Measurements from ENCODE around the gene KDM2A. TPM values are rescaled to one million over a fixed set of nuclear protein-coding genes. Genes with fewer than 3 reads are reported as not detected.
A peak's percentile ranks its signal among the peaks of the same experiment; 100 is the strongest.

Gene KDM2A
- 10 to 100 TPM; 33.4 to 84.7 (median 64.8) TPM for total RNA-seq

DNA sequence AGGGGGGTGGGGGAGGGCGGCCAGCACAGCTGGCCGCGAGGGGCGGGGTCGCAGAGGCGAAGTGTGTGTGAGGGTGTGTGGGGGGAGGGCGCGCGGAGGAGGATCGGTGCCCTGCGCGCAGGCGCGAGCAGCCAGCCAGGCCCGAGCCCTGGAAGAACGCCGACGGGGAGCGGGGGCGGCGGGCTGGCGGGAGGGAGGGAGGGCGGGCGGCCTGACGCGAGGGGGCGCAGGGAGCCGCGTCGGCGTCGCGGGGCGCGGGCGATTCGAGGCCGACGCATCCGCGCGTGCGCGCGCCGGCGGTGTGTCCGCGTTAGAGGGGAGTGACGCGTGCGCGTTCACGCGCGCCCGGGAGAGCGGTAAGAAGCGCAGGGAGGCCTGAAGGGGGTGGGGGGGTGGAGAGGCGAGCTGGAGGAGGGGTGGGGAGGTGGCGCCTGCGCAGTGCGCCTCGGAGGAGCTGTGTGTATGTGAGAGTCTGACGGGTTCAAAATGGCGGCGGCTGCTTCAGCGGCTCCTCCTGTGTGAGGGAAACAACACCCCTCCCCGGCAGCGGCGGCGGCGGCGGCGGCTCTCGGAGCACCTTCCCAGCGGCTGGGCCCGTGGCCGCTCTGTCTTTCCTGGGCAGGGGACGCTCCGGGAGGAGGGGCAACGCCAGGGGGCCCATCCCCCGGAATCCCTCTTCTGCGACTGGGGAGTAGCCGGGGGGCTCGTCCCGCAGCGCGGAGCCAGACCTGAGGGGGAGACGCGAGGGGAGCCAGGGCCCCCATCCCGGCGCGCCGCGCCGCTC, at the start of gene KDM2A:
KDM2A (plus strand) TSS at position 463 of the 784 bp plus-strand sequence. CDS start 2,054 bp downstream, outside the sequence.
- intact Hi-C loops (cut with DNase I): no loop called here
- DNase-seq: peak; percentile 96
- H3K27me3 ChIP-seq: no peaks in the 10 kb centered on the region
- H3K27ac ChIP-seq: peak within 1 kb of the TSS; percentile 97 to 100 (median 100)
- TF ChIP-seq POLR2A (IDR thresholded peaks at IDR 0.05): peak in 1 of 4 donors; percentile 80
- TF ChIP-seq, protein P1, sequence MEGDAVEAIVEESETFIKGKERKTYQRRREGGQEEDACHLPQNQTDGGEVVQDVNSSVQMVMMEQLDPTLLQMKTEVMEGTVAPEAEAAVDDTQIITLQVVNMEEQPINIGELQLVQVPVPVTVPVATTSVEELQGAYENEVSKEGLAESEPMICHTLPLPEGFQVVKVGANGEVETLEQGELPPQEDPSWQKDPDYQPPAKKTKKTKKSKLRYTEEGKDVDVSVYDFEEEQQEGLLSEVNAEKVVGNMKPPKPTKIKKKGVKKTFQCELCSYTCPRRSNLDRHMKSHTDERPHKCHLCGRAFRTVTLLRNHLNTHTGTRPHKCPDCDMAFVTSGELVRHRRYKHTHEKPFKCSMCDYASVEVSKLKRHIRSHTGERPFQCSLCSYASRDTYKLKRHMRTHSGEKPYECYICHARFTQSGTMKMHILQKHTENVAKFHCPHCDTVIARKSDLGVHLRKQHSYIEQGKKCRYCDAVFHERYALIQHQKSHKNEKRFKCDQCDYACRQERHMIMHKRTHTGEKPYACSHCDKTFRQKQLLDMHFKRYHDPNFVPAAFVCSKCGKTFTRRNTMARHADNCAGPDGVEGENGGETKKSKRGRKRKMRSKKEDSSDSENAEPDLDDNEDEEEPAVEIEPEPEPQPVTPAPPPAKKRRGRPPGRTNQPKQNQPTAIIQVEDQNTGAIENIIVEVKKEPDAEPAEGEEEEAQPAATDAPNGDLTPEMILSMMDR (IDR thresholded peaks at IDR 0.05): peak in 1 of 6 experiments; percentile 43
- WGBS, 2 donors: 1% methylated on average over 16 of the region's 97 CpGs; no CpG with 5 or more reads in 1 of the 2 donors
- H3K4me1 ChIP-seq: peaks cover 0 to 43% (median 9%) of the 10 kb centered on the region in 3 donors
- H3K36me3 ChIP-seq: peaks cover 0 to 17% (median 0%) of the 10 kb centered on the region in 3 donors
- H3K4me3 ChIP-seq: peak within 1 kb of the TSS; percentile 72 to 96 (median 88)
- no peaks in the 10 kb centered on the region for H3K9me3 ChIP-seq

- TF ChIP-seq, protein P1 (IDR thresholded peaks at IDR 0.05): peak; percentile 36 to 74 (median 68)
- TF ChIP-seq POLR2A (IDR thresholded peaks at IDR 0.05): no peak
- intact Hi-C loops (cut with DNase I): no loop called here
- Histone ChIP-seq H3K4me3 (peak overlapping the region in 3 of 4 donors; percentile 4 to 48 (median 27)), H3K4me1 (peaks cover 0 to 2% (median 0%) of the 10 kb centered on the region in 3 donors), H3K27ac (no peak overlapping the region), H3K36me3 (peaks cover 0 to 68% (median 6%) of the 10 kb centered on the region in 3 donors), H3K27me3 (no peaks in the 10 kb centered on the region), H3K9me3 (no peaks in the 10 kb centered on the region)
- WGBS, 2 donors: 62 to 80% methylated on average over 16 to 25 of the region's 53 CpGs
- DNase-seq: no peak
These were observed 47.4 kb upstream of the KDM2A start for GRCh38 chr11:67071420-67072284.

GRCh38 chr11:67072295-67072694, 46.8 kb upstream of the KDM2A start:
- H3K36me3 ChIP-seq: peaks cover 0 to 62% (median 6%) of the 10 kb centered on the region in 3 donors
- DNase-seq: no peak
- 64 to 80% methylated on average over 8 to 11 of the region's 11 CpGs for WGBS, 2 donors
- H3K9me3 ChIP-seq: no peaks in the 10 kb centered on the region
- H3K4me3 ChIP-seq: no peak overlapping the region
- intact Hi-C loops (cut with DNase I): no loop called here
- H3K27ac ChIP-seq: no peak overlapping the region
- TF ChIP-seq, protein P1 (IDR thresholded peaks at IDR 0.05): no peak
- no peak for TF ChIP-seq POLR2A (IDR thresholded peaks at IDR 0.05)
- peaks cover under 1 to 9% (median 3%) of the 10 kb centered on the region in 3 donors for H3K4me1 ChIP-seq
- no peaks in the 10 kb centered on the region for H3K27me3 ChIP-seq

DNA sequence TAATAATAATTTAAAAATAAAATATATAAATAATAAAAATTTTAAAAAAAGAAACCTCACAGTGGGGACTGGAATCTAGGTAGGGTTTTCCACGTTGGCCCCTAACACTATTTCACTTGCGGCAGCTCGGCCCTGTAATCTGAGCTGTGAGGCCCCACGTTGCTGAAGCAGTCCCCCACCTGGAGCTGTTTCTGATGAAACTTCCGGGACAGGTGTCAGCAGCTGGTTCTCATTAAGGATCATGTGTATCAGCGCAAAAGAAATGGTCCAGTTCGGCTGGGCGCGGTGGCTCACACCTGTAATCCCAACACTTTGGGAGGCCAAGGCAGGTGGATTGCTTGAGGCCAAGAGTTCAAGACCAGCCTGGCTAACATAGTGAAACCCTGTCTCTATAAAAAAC, 45.2 kb upstream of the KDM2A start:
- Histone ChIP-seq H3K4me3 (no peak overlapping the region), H3K4me1 (peaks cover 14 to 25% (median 17%) of the 10 kb centered on the region in 3 donors), H3K9me3 (no peaks in the 10 kb centered on the region), H3K27ac (no peak overlapping the region), H3K27me3 (no peaks in the 10 kb centered on the region), H3K36me3 (peaks cover 0 to 49% (median 6%) of the 10 kb centered on the region in 3 donors)
- no peak for TF ChIP-seq POLR2A (IDR thresholded peaks at IDR 0.05)
- TF ChIP-seq, protein P1 (IDR thresholded peaks at IDR 0.05): no peak
- intact Hi-C loops (cut with DNase I): no loop called here
- WGBS, 2 donors: 84 to 86% methylated on average over 9 of the region's 9 CpGs
- DNase-seq: no peak
